Transverse colon (tissue), 4 donors: ENCODE data around the gene SDHC. TPM values are rescaled to one million over a fixed set of nuclear protein-coding genes. Genes with fewer than 3 reads are reported as not detected.
"Not testable (repeated sequence)": the region's sequence is repeated elsewhere in the genome, so short reads cannot be mapped to it uniquely, and the experiment has no call there.

ENCODE experiments used
- DNase-seq: peaks from one replicate; pipeline ENCODE4 v3.0.0-alpha.2; 2019
- H3K27ac ChIP-seq, 4 donors: fragments of 200-600 bp; sonication (generic); 2 replicates each; pipeline ENCODE4 v1.5.1; 2016 to 2018; ENCODE audit warnings: inconsistent platforms in 4 of 4
- H3K27me3 ChIP-seq: fragments of 200-600 bp; sonication (generic); 2 replicates; pipeline ENCODE4 v1.5.1; 2017; ENCODE audit warnings: inconsistent platforms
- H3K36me3 ChIP-seq, 4 donors: fragments of 200-600 bp; sonication (generic); 2 replicates each; pipeline ENCODE4 v1.5.1; 2017 to 2019; ENCODE audit warnings: inconsistent platforms in 4 of 4
- H3K4me1 ChIP-seq, 4 donors: fragments of 200-600 bp; sonication (generic); 2 replicates each; pipeline ENCODE4 v1.5.1; 2017 to 2020; ENCODE audit warnings: inconsistent platforms in 4 of 4
- H3K4me3 ChIP-seq, 4 donors: fragments of 200-600 bp; sonication (generic); 1 replicate in 1 of 4; 2 replicates in 3 of 4; pipeline versions ENCODE4 v1.5.1 to v1.6.1; 2017 to 2019; ENCODE audit warnings: inconsistent platforms in 4 of 4
- H3K9me3 ChIP-seq, 2 donors: fragments of 200-600 bp; sonication (generic); 2 replicates each; pipeline ENCODE4 v1.5.1; 2017 to 2019; ENCODE audit warnings: inconsistent platforms in 2 of 2
- EP300 ChIP-seq: sonication (generic); formaldehyde crosslinking; IDR thresholded peaks from one replicate; pipeline ENCODE4 v1.6.1; 2017; ENCODE audit warnings: antibody characterized with exemption, low read depth
- POLR2A ChIP-seq: fragments of 450-650 bp; IDR thresholded peaks from one replicate; pipeline ENCODE4 v1.6.1; 2016; ENCODE audit warnings: antibody characterized with exemption, mild to moderate bottlenecking, moderate library complexity
- POLR2AphosphoS5 ChIP-seq, 3 donors: sonication (generic); formaldehyde crosslinking; IDR thresholded peaks; one replicate each; pipeline ENCODE4 v1.6.1; 2016; ENCODE audit warnings: antibody characterized with exemption in 3 of 3
- WGBS, 2 donors: methylation state at CpG; one replicate each; pipeline ENCODE4 v1.1.5; 2018; ENCODE audit warnings: low coverage in 1 of 2; 5-methylcytosine and 5-hydroxymethylcytosine counted together
- in situ Hi-C, 4 donors: fragments of 200-750 bp; cut with MboI; loops; one replicate each; pipeline versions ENCODE4 v1.15.0 to v1.15.1; 2017; ENCODE audit warnings: low sequenced_read_pairs in 3 of 4, low pct_ligation_motif_present in 1 of 4, low pct_unique_long_range_greater_than_20kb in 1 of 4
- intact Hi-C: fragments of 100-400 bp; cut with DNase I; formaldehyde crosslinking; loops from one replicate; pipeline ENCODE4 v1.15.1; 2023; ENCODE audit warnings: low total_unique reads
- small RNA-seq, 4 donors: library from RNA; depleted of rRNA; stranded (forward); fragments of <200 nt; gene quantifications; one replicate each; pipeline ENCODE3, GENCODE V24; 2016
- total RNA-seq, 4 donors: library from RNA; depleted of rRNA; stranded (reverse); fragments of >200 nt; gene quantifications; one replicate each; pipeline ENCODE4 v1.1.0, GENCODE V29; 2016
- TF ChIP-seq, protein P1 (sequence below), 5 experiments: fragments of 200-600 bp in 3 of 5; fragments of 450-650 bp in 2 of 5; sonication (generic) in 3 of 5; IDR thresholded peaks; 1 replicate in 2 of 5; 2 replicates in 3 of 5; pipeline ENCODE4 v1.5.1; 2016 to 2017; ENCODE audit warnings: antibody characterized with exemption in 5 of 5, inconsistent platforms in 3 of 5, mild to moderate bottlenecking in 2 of 5, moderate library complexity in 1 of 5

The SDHC gene
- total RNA-seq, 4 donors from 2014 or later = 32.1 to 223 (median 52.5) TPM

- intact Hi-C loops (no loop called here), in situ Hi-C loops (no loop called here)
- no peaks in the 10 kb centered on the region for H3K27me3 ChIP-seq
- TF ChIP-seq POLR2AphosphoS5 (IDR thresholded peaks at IDR 0.05) (no peak), EP300 (no peak)
- 89 to 100% methylated on average over 3 to 6 of the region's 6 CpGs for WGBS, 2 donors
- H3K27ac ChIP-seq = no peak overlapping the region
- no peaks in the 10 kb centered on the region for H3K9me3 ChIP-seq
- no peak overlapping the region for H3K4me3 ChIP-seq
- no peaks in the 10 kb centered on the region for H3K36me3 ChIP-seq
- peaks cover 0 to 17% (median 0%) of the 10 kb centered on the region in 4 donors for H3K4me1 ChIP-seq
- DNase-seq = no peak
These were observed 93.3 kb downstream of the SDHC start for GRCh38 chr1:161407451-161407985.

DNA sequence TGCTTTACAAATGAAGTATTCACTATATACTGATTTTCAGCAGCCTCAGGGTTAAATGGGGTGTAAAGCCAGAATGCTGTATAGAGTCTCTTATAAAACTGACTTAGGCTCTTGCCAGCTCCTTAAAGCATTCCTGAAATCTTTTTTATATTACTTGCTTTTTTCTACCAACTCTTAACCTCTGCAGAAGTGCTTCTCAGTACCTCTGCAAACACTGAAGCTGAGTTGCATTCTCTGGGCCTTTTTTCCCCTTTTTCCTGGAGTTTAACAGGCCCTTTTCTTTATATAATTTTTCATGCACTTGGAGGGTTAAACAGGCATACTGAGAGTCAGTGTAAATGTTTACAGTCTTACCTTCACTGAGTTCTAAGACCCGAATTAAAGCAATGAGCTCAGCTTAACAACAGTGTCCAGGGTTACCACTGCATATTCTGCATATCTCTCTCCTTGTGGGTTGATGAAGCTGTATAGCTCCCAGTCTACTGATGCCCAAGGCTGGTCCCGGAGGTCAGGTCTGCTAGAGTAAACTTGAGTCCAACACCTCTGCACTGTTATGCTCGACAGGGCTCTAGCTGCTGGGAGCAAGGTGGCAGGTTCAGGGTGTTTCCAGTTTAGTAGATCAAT is 94.4 kb downstream of the SDHC start:
- Histone ChIP-seq H3K27me3 (no peaks in the 10 kb centered on the region), H3K36me3 (no peaks in the 10 kb centered on the region), H3K27ac (no peak overlapping the region), H3K4me3 (no peak overlapping the region), H3K4me1 (peaks cover 0 to 12% (median 0%) of the 10 kb centered on the region in 4 donors), H3K9me3 (no peaks in the 10 kb centered on the region)
- in situ Hi-C loops = no loop called here
- 14 to 65% methylated on average over 1 to 3 of the region's 3 CpGs for WGBS, 2 donors
- intact Hi-C loops = no loop called here
- TF ChIP-seq, protein P1, sequence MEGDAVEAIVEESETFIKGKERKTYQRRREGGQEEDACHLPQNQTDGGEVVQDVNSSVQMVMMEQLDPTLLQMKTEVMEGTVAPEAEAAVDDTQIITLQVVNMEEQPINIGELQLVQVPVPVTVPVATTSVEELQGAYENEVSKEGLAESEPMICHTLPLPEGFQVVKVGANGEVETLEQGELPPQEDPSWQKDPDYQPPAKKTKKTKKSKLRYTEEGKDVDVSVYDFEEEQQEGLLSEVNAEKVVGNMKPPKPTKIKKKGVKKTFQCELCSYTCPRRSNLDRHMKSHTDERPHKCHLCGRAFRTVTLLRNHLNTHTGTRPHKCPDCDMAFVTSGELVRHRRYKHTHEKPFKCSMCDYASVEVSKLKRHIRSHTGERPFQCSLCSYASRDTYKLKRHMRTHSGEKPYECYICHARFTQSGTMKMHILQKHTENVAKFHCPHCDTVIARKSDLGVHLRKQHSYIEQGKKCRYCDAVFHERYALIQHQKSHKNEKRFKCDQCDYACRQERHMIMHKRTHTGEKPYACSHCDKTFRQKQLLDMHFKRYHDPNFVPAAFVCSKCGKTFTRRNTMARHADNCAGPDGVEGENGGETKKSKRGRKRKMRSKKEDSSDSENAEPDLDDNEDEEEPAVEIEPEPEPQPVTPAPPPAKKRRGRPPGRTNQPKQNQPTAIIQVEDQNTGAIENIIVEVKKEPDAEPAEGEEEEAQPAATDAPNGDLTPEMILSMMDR (IDR thresholded peaks at IDR 0.05) = no peak
- TF ChIP-seq POLR2A (no peak), EP300 (no peak), POLR2AphosphoS5 (IDR thresholded peaks at IDR 0.05) (no peak)
- no peak for DNase-seq

DNA sequence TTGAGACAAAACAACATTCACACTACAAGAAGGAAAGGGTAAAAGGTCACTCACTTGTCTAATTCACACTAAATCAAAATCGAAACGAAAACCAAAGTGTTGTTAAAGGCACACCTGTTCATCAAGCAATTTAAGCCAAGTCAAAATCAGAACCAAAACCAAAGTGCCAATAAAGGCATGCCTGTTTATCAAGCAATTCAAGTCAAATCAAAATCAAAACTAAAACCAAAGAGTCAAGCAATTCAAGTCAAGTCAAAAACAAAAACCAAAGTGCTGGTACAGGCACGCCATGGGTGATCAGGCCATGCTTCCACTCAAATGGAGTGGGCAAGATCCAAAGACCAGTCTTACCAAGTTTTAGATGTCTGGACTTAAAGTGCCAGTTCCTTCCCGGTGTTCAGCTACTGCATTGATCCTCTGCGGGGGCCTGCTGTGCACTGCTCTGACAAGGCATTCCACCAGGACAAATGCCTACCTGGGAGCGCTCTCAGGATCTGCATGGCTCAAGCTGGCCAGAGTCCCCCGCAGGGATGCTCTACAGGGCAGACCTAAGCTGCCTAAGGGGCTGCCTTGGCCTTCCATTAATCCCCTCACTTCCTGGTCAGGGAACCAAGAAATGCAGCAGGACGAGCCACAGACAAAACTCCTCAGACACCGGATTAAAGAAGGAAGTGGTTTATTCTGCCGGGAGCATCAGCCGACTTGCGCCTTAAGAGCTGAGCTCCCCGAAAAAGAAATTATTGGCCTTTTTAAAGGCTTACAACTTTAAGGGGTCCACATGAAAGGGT is 95.9 kb downstream of the SDHC start:
- DNase-seq, intact Hi-C loops, H3K9me3 ChIP-seq, H3K36me3 ChIP-seq, in situ Hi-C loops, H3K4me3 ChIP-seq, H3K27ac ChIP-seq, H3K27me3 ChIP-seq: not testable (repeated sequence)
- peaks cover 0 to 12% (median 0%) of the 10 kb centered on the region in 4 donors for H3K4me1 ChIP-seq
- WGBS, 2 donors = 20 to 69% methylated on average over 3 to 13 of the region's 13 CpGs

- intact Hi-C loops, H3K27ac ChIP-seq, DNase-seq, H3K36me3 ChIP-seq, H3K9me3 ChIP-seq, H3K27me3 ChIP-seq, H3K4me3 ChIP-seq, in situ Hi-C loops: not testable (repeated sequence)
- peaks cover 0 to 12% (median 0%) of the 10 kb centered on the region in 4 donors for H3K4me1 ChIP-seq
- 87% methylated on average over 4 of the region's 4 CpGs for WGBS, 2 donors
These were observed 96.4 kb downstream of the SDHC start for GRCh38 chr1:161410636-161410970.

Small RNA genes lying within 50 kb of the gene (small RNA-seq; reads per million reads assigned to genes)
- gene AL592295.2 = 0 reads per million in 4 donors
- 0 reads per million in 4 donors for gene RNU6-481P

Other genes starting within 250 kb of the SDHC start
- gene ARHGAP30, start 244.5 kb upstream of the SDHC start, total RNA-seq = 10 to 100 TPM in 1 of 4 donors, 1 to 10 TPM in 2, under 1 TPM in 1; 0.60 to 11.0 (median 4.4) TPM
- gene NECTIN4, start 224.8 kb upstream of the SDHC start, total RNA-seq = 1 to 10 TPM in 1 of 4 donors, under 1 TPM in 2, not detected in 1; 0.37 to 4.0 (median 0.82) TPM
- gene KLHDC9, start 216.0 kb upstream of the SDHC start, total RNA-seq = 10 to 100 TPM in 1 of 4 donors, 1 to 10 TPM in 1, under 1 TPM in 1, not detected in 1; 0.80 to 16.9 (median 8.7) TPM
- gene PFDN2, start 196.3 kb upstream of the SDHC start, total RNA-seq = 10 to 100 TPM; 28.9 to 70.5 (median 45.9) TPM
- 10 to 100 TPM; 45.6 to 83.0 (median 75.4) TPM for gene NIT1, start 196.3 kb upstream of the SDHC start, total RNA-seq
- gene DEDD, start 181.7 kb upstream of the SDHC start, total RNA-seq = 10 to 100 TPM; 30.3 to 73.7 (median 38.6) TPM
- 10 to 100 TPM; 30.1 to 96.4 (median 51.5) TPM for gene UFC1, start 160.4 kb upstream of the SDHC start, total RNA-seq
- 10 to 100 TPM; 19.5 to 75.9 (median 35.3) TPM for gene USP21, start 154.9 kb upstream of the SDHC start, total RNA-seq
- gene PPOX, start 148.0 kb upstream of the SDHC start, total RNA-seq = 10 to 100 TPM in 2 of 4 donors, 1 to 10 TPM in 2; 2.8 to 19.2 (median 11.8) TPM
- 10 to 100 TPM in 3 of 4 donors, 1 to 10 TPM in 1; 3.0 to 71.4 (median 26.6) TPM for gene B4GALT3, start 136.9 kb upstream of the SDHC start, total RNA-seq
- 10 to 100 TPM in 2 of 4 donors, 1 to 10 TPM in 2; 1.2 to 34.8 (median 7.2) TPM for gene ADAMTS4, start 115.3 kb upstream of the SDHC start, total RNA-seq
- gene NDUFS2, start 112.0 kb upstream of the SDHC start, total RNA-seq = 100 to 1,000 TPM in 3 of 4 donors, 10 to 100 TPM in 1; 82.6 to 209 (median 144) TPM
- gene FCER1G, start 99.1 kb upstream of the SDHC start, total RNA-seq = 100 to 1,000 TPM in 1 of 4 donors, 10 to 100 TPM in 3; 20.9 to 194 (median 49.2) TPM
- not detected for gene APOA2, start 90.8 kb upstream of the SDHC start, total RNA-seq
- gene TOMM40L, start 88.3 kb upstream of the SDHC start, total RNA-seq = 10 to 100 TPM in 2 of 4 donors, 1 to 10 TPM in 2; 5.8 to 21.4 (median 12.6) TPM
- gene NR1I3, start 76.2 kb upstream of the SDHC start, total RNA-seq = not detected
- 1 to 10 TPM in 2 of 4 donors, not detected in 2; 1.8 to 2.1 TPM for gene PCP4L1, start 55.6 kb upstream of the SDHC start, total RNA-seq
- 1 to 10 TPM; 1.4 to 3.0 (median 1.6) TPM for gene MPZ, start 4.4 kb upstream of the SDHC start, total RNA-seq
- gene CFAP126, start 53.5 kb downstream of the SDHC start, total RNA-seq = not detected
- 10 to 100 TPM; 10.7 to 37.8 (median 17.8) TPM for gene FCGR2A, start 191.1 kb downstream of the SDHC start, total RNA-seq
- gene HSPA6, start 210.2 kb downstream of the SDHC start, total RNA-seq = 1 to 10 TPM in 2 of 4 donors, under 1 TPM in 1, not detected in 1; 0.82 to 2.2 (median 1.6) TPM
- 10 to 100 TPM in 1 of 4 donors, 1 to 10 TPM in 2, under 1 TPM in 1; 0.75 to 21.7 (median 5.3) TPM for gene FCGR3A, start 235.4 kb downstream of the SDHC start, total RNA-seq